Measurements from ENCODE around the gene MRPL40.

MRPL40 gene

GRCh38 chr22:19393704-19394103 lies 38.6 kb upstream of the MRPL40 start:
- no peak for TF ChIP-seq CTCF (IDR thresholded peaks at IDR 0.05; ENCODE audit: control insufficient read depth, insufficient read depth, low read depth, low read length, missing control alignments)
- H3K4me3 ChIP-seq (ENCODE audit: control insufficient read depth, low read depth, low read length): no peak overlapping the region
- no peak for DNase-seq (ENCODE audit: low read depth)

GRCh38 chr22:19394274-19395050 lies 37.9 kb upstream of the MRPL40 start:
- TF ChIP-seq CTCF (IDR thresholded peaks at IDR 0.05; ENCODE audit: control insufficient read depth, insufficient read depth, low read depth, low read length, missing control alignments): no peak
- DNase-seq (ENCODE audit: low read depth): no peak
- no peak overlapping the region for H3K4me3 ChIP-seq (ENCODE audit: control insufficient read depth, low read depth, low read length)

- H3K4me3 ChIP-seq (ENCODE audit: control insufficient read depth, low read depth, low read length): no peak overlapping the region
- no peak for DNase-seq (ENCODE audit: low read depth)
- TF ChIP-seq CTCF (IDR thresholded peaks at IDR 0.05; ENCODE audit: control insufficient read depth, insufficient read depth, low read depth, low read length, missing control alignments): no peak
These were observed 37.1 kb upstream of the MRPL40 start for GRCh38 chr22:19395276-19395675.

GRCh38 chr22:19396561-19396933 lies 35.8 kb upstream of the MRPL40 start:
- TF ChIP-seq CTCF (IDR thresholded peaks at IDR 0.05; ENCODE audit: control insufficient read depth, insufficient read depth, low read depth, low read length, missing control alignments): no peak
- no peak for DNase-seq (ENCODE audit: low read depth)
- H3K4me3 ChIP-seq (ENCODE audit: control insufficient read depth, low read depth, low read length): no peak overlapping the region

- no peak for TF ChIP-seq CTCF (IDR thresholded peaks at IDR 0.05; ENCODE audit: control insufficient read depth, insufficient read depth, low read depth, low read length, missing control alignments)
- no peak for DNase-seq (ENCODE audit: low read depth)
These were observed 35.2 kb upstream of the MRPL40 start for GRCh38 chr22:19396934-19397733.

GRCh38 chr22:19397734-19398104 lies 34.6 kb upstream of the MRPL40 start:
- H3K4me3 ChIP-seq (ENCODE audit: control insufficient read depth, low read depth, low read length): no peak overlapping the region
- TF ChIP-seq CTCF (IDR thresholded peaks at IDR 0.05; ENCODE audit: control insufficient read depth, insufficient read depth, low read depth, low read length, missing control alignments): no peak
- no peak for DNase-seq (ENCODE audit: low read depth)

More at GRCh38 chr22:19396934-19397733, 35.2 kb upstream of the MRPL40 start:
- H3K4me3 ChIP-seq (ENCODE audit: control insufficient read depth, low read depth, low read length): no peak overlapping the region

All from AG09309 (cell line).